ENCODE measurements around the gene C2CD3. TPM values are rescaled to one million over a fixed set of nuclear protein-coding genes. Genes with fewer than 3 reads are reported as not detected.

C2CD3 gene
- polyA plus RNA-seq, 1 donor: 19.1 TPM

- no peak for DNase-seq (ENCODE audit: low read depth)
These were observed 150.3 kb downstream of the C2CD3 start for GRCh38 chr11:74020539-74020938.

- no peak for DNase-seq (ENCODE audit: low read depth)
These were observed 150.9 kb downstream of the C2CD3 start for GRCh38 chr11:74019860-74020259.

GRCh38 chr11:74019104-74019738 lies 151.6 kb downstream of the C2CD3 start:
- no peak for DNase-seq (ENCODE audit: low read depth)

GRCh38 chr11:74018331-74019005 lies 152.3 kb downstream of the C2CD3 start:
- peak; percentile 38 for DNase-seq (ENCODE audit: low read depth)

GRCh38 chr11:74017631-74018030 lies 153.2 kb downstream of the C2CD3 start:
- no peak for DNase-seq (ENCODE audit: low read depth)

GRCh38 chr11:74015919-74016684 lies 154.7 kb downstream of the C2CD3 start:
- DNase-seq (ENCODE audit: low read depth): no peak

- DNase-seq (ENCODE audit: low read depth): no peak
These were observed 155.9 kb downstream of the C2CD3 start for GRCh38 chr11:74014880-74015279.

GRCh38 chr11:74013141-74013540 lies 157.7 kb downstream of the C2CD3 start:
- no peak for DNase-seq (ENCODE audit: low read depth)

GRCh38 chr11:74012074-74012809 lies 158.6 kb downstream of the C2CD3 start:
- no peak for DNase-seq (ENCODE audit: low read depth)

- no peak for DNase-seq (ENCODE audit: low read depth)
These were observed 159.3 kb downstream of the C2CD3 start for GRCh38 chr11:74011360-74012073.

- no peak for DNase-seq (ENCODE audit: low read depth)
These were observed 160.2 kb downstream of the C2CD3 start for GRCh38 chr11:74010306-74011300.

- no peak for DNase-seq (ENCODE audit: low read depth)
These were observed 161.0 kb downstream of the C2CD3 start for GRCh38 chr11:74009675-74010305.

GRCh38 chr11:74009230-74009547 lies 161.6 kb downstream of the C2CD3 start:
- DNase-seq (ENCODE audit: low read depth): no peak

- no peak for DNase-seq (ENCODE audit: low read depth)
These were observed 162.2 kb downstream of the C2CD3 start, which contains the start of gene UCP3 for GRCh38 chr11:74008373-74009229. UCP3 (minus strand) TSS chr11:74009085; CDS start chr11:74007042, 2,043 bp downstream.

GRCh38 chr11:74007691-74008372 lies 163.0 kb downstream of the C2CD3 start:
- no peak for DNase-seq (ENCODE audit: low read depth)

GRCh38 chr11:74006743-74007304 lies 164.0 kb downstream of the C2CD3 start:
- DNase-seq (ENCODE audit: low read depth): no peak

GRCh38 chr11:74005721-74006517 lies 164.9 kb downstream of the C2CD3 start:
- DNase-seq (ENCODE audit: low read depth): no peak
